ENCODE results near the gene NDST3. TPM values are rescaled to one million over a fixed set of nuclear protein-coding genes. Genes with fewer than 3 reads are reported as not detected.

Gene NDST3
- not detected in 5 replicates for total RNA-seq (2022; extraction: Qiagen RNA extraction; ENCODE audit: low read depth)

GRCh38 chr4:118034053-118034785 is at the start of gene NDST3:
TSS of gene NDST3 (plus strand) at chr4:118034486. CDS start at chr4:118053911, 19,425 bp downstream.

